Daoy (cell line): ENCODE data around the gene RPS15. TPM values are rescaled to one million over a fixed set of nuclear protein-coding genes. Genes with fewer than 3 reads are reported as not detected.

Source experiments
- DNase-seq: peaks from one replicate; pipeline ENCODE4 v3.0.0-alpha.2; 2015; ENCODE audit warnings: low read depth
- total RNA-seq: library from RNA; depleted of rRNA; stranded (reverse); fragments of >200 nt; shearing (Covaris generic); gene quantifications from 2 replicates; pipeline ENCODE4 v1.2.3, GENCODE V29; 2014

The RPS15 gene
- total RNA-seq, 1 experiment from 2014 or later: 3,531 TPM

- no peak for DNase-seq
Observed at GRCh38 chr19:1452802-1453524, 14.8 kb downstream of the RPS15 start.

- DNase-seq: peak; percentile 85
Observed at GRCh38 chr19:1453525-1454364, 15.5 kb downstream of the RPS15 start.

GRCh38 chr19:1455002-1455335 is 16.8 kb downstream of the RPS15 start:
- no peak for DNase-seq

GRCh38 chr19:1455336-1456120 is 17.3 kb downstream of the RPS15 start:
- peak; percentile 72 for DNase-seq

- no peak for DNase-seq
Observed at GRCh38 chr19:1456121-1456900, 18.1 kb downstream of the RPS15 start.

- DNase-seq: no peak
Observed at GRCh38 chr19:1457031-1457739, 19.0 kb downstream of the RPS15 start.

- DNase-seq: no peak
Observed at GRCh38 chr19:1457892-1458291, 19.7 kb downstream of the RPS15 start.

GRCh38 chr19:1459479-1459878 is 21.3 kb downstream of the RPS15 start:
- DNase-seq: no peak

- DNase-seq: no peak
Observed at GRCh38 chr19:1460033-1460995, 22.1 kb downstream of the RPS15 start.

GRCh38 chr19:1461862-1462261 is 23.7 kb downstream of the RPS15 start:
- no peak for DNase-seq

- no peak for DNase-seq
Observed at GRCh38 chr19:1465191-1466016, 27.2 kb downstream of the RPS15 start.

- no peak for DNase-seq
Observed at GRCh38 chr19:1466018-1466460, 27.8 kb downstream of the RPS15 start.

GRCh38 chr19:1466461-1467214 is 28.4 kb downstream of the RPS15 start:
- no peak for DNase-seq

GRCh38 chr19:1467215-1467489 is 29.0 kb downstream of the RPS15 start:
- no peak for DNase-seq

- DNase-seq: no peak
Observed at GRCh38 chr19:1467490-1468273, 29.5 kb downstream of the RPS15 start.

GRCh38 chr19:1468274-1468820 is 30.2 kb downstream of the RPS15 start:
- no peak for DNase-seq

- no peak for DNase-seq
Observed at GRCh38 chr19:1468821-1469254, 30.6 kb downstream of the RPS15 start.
